OCI-LY7 (cell line): ENCODE measurements around the gene COQ8B. TPM values are rescaled to one million over a fixed set of nuclear protein-coding genes. Genes with fewer than 3 reads are reported as not detected.
"Not testable (repeated sequence)": the region's sequence is repeated elsewhere in the genome, so short reads cannot be mapped to it uniquely, and the experiment has no call there.

ENCODE experiments used
- BruUV-seq: library from RNA; stranded (reverse); fragments of 400-500 nt; replicated peaks from 2 replicates; lab custom pipeline; 2021; lab: Mats Ljungman, UMichigan
- CTCF ChIA-PET: fragments of 300-600 bp; sonication (Branson Sonifier 250); formaldehyde crosslinking; loops from one replicate; lab custom pipeline; 2022; ENCODE audit warnings: antibody characterized with exemption; ENCODE audit not compliant: unreplicated experiment; lab: Charles Lee
- POLR2A ChIA-PET: fragments of 300-600 bp; sonication (Branson Sonifier 250); formaldehyde crosslinking; loops from one replicate; lab custom pipeline; 2022; ENCODE audit warnings: antibody characterized with exemption; lab: Charles Lee
- DNase-seq: peaks from one replicate; pipeline ENCODE4 v3.0.0-alpha.2; 2015; ENCODE audit warnings: low spot score
- H2AFZ ChIP-seq: fragments of 200-600 bp; sonication (generic), shearing (Covaris generic); 2 replicates; pipeline ENCODE4 v1.6.1; 2014; ENCODE audit warnings: mild to moderate bottlenecking, antibody characterized with exemption, low read length, moderate library complexity
- H3K27ac ChIP-seq: fragments of 200-600 bp; sonication (generic); 2 replicates; pipeline ENCODE4 v1.5.1; 2014; ENCODE audit warnings: mixed run types, low read depth, mild to moderate bottlenecking, moderate library complexity, low read length, inconsistent platforms; ENCODE audit not compliant: poor library complexity, severe bottlenecking
- H3K36me3 ChIP-seq: fragments of 200-600 bp; sonication (generic); 2 replicates; pipeline ENCODE4 v1.6.1; 2014; ENCODE audit warnings: mild to moderate bottlenecking, antibody characterized with exemption, low read length, moderate library complexity, mixed read lengths; ENCODE audit not compliant: insufficient read depth
- H3K4me1 ChIP-seq: fragments of 200-600 bp; sonication (generic); 2 replicates; pipeline ENCODE4 v1.5.1; 2014; ENCODE audit warnings: mild to moderate bottlenecking, low read length; ENCODE audit not compliant: insufficient read depth, poor library complexity, severe bottlenecking
- H3K4me2 ChIP-seq: fragments of 200-600 bp; sonication (generic); 2 replicates; pipeline ENCODE4 v1.6.1; 2014; ENCODE audit warnings: mild to moderate bottlenecking, low read length
- H3K4me3 ChIP-seq: fragments of 200-600 bp; sonication (generic); 2 replicates; pipeline ENCODE4 v1.5.1; 2014; ENCODE audit warnings: mild to moderate bottlenecking, low read depth, low read length; ENCODE audit not compliant: poor library complexity, severe bottlenecking
- H3K79me2 ChIP-seq: fragments of 200-600 bp; sonication (generic); 2 replicates; pipeline ENCODE4 v1.6.1; 2016; ENCODE audit warnings: low read depth, mild to moderate bottlenecking, low read length, moderate library complexity, mixed read lengths; ENCODE audit not compliant: insufficient read depth
- H3K9me2 ChIP-seq: fragments of 200-600 bp; sonication (generic); 2 replicates; pipeline ENCODE4 v1.6.1; 2016; ENCODE audit warnings: mild to moderate bottlenecking, low read length, mixed read lengths; ENCODE audit not compliant: insufficient read depth
- H3K9me3 ChIP-seq: fragments of 200-600 bp; sonication (generic); 2 replicates; pipeline ENCODE4 v1.6.1; 2014; ENCODE audit warnings: mild to moderate bottlenecking, mixed run types, low read length, mixed read lengths
- H4K20me1 ChIP-seq: fragments of 200-600 bp; sonication (generic); 2 replicates; pipeline ENCODE4 v1.6.1; 2014; ENCODE audit warnings: mild to moderate bottlenecking, antibody characterized with exemption, low read length, moderate library complexity, mixed read lengths; ENCODE audit not compliant: insufficient read depth
- EZH2phosphoT487 ChIP-seq: fragments of 200-600 bp; sonication (generic); IDR thresholded peaks from 2 replicates; pipeline ENCODE4 v1.6.1; 2018; ENCODE audit warnings: low read depth, borderline replicate concordance, mild to moderate bottlenecking, mixed run types, antibody characterized with exemption, low read length, moderate library complexity, mixed read lengths
- intact Hi-C: fragments of 100-400 bp; cut with micrococcal nuclease; formaldehyde crosslinking; loops from one replicate; pipeline ENCODE4 v1.10.0; 2022; ENCODE audit not compliant: unreplicated experiment
- total RNA-seq, 2 experiments: library from RNA; depleted of rRNA in 1 of 2; stranded (reverse); fragments of >200 nt in 1 of 2; shearing (Covaris generic) in 1 of 2; gene quantifications; 2 replicates each; pipeline ENCODE4 v1.2.3, GENCODE V29; 2014 to 2022
- TF ChIP-seq, protein P1 (sequence below): fragments of 200-600 bp; sonication (generic); conservative IDR thresholded peaks from 2 replicates; pipeline ENCODE4 v1.5.1; 2014; ENCODE audit warnings: mild to moderate bottlenecking, antibody characterized with exemption, low read length, moderate library complexity, mixed read lengths

COQ8B gene
- total RNA-seq, 2 experiments from 2014 or later, result 34.6 to 34.9 TPM

DNA sequence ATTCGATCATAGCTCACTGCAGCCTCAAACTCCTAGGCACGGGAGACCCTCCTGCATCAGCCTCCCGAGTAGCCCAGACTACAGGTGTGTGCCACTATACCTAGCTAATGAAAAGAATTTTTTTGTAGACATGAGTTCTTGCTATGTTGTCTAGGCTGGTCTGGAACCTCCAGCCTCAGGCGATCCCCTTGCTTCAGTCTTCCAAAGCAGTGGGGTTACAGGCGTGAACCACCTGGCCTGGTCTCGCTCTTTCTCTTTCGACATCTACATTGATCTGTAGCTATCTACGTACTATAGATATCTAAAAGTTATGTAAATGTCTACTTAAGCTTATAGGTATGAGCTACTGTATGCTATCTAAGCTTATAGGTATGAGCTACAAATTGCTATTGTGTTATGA is 58.7 kb downstream of the COQ8B start:
- Histone ChIP-seq H3K9me2 (no peaks in the 10 kb centered on the region), H3K36me3 (no peaks in the 10 kb centered on the region), H3K9me3 (no peaks in the 10 kb centered on the region), H3K4me1 (no peaks in the 10 kb centered on the region), H3K27ac (no peak overlapping the region), H3K4me2 (no peak overlapping the region), H4K20me1 (no peaks in the 10 kb centered on the region), H3K4me3 (no peak overlapping the region), H3K79me2 (no peaks in the 10 kb centered on the region), H2AFZ (no peak overlapping the region)
- BruUV-seq, result no TSS peak
- no peak for TF ChIP-seq EZH2phosphoT487
- intact Hi-C loops, result no loop called here
- DNase-seq, result no peak
- ChIA-PET CTCF (no interaction called here), POLR2A (interaction anchor here (0.6 to 0.7 kb wide), 2 partner anchors 20 to 179 kb away, joined by 3 to 4 read pairs; no protein-coding TSS in a partner anchor)

DNA sequence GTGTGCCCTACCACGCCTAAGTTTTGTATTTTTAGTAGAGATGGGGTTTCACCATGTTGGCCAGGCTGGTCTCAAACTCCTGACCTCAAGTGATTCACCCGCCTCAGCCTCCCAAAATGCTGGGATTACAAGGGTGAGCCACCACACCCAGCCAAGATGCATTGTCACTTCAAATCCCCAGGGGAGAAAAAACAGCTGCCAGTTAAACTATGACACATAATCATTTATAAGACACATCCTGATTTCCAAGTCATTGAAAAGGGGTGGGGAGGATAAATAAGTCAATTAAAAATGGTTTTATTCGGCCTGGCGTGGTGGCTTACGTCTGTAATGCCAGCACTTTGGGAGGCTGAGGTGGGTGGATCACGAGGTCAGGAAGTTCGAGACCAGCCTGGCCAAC is 61.0 kb downstream of the COQ8B start:
- CTCF ChIA-PET, intact Hi-C loops, BruUV-seq: not testable (repeated sequence)

DNA sequence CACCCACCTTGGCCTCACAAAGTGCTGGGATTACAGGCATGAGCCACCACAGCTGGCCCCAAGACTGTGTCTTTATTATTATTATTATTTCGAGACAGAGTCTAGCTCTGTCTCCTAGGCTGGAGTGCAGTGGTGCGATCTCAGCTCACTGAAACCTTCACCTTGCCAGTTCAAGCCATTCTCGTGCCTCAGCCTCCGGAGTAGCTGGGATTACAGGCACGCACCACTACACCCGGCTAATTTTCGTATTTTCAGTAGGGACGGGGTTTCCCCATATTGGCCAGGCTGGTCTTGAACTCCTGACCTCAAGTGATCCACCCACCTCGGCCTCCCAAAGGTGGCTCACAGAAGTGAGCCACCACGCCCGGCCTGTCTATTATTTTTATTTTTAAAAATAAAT is 64.4 kb downstream of the COQ8B start:
- H3K36me3 ChIP-seq, H3K4me3 ChIP-seq, intact Hi-C loops, H3K4me1 ChIP-seq, H3K4me2 ChIP-seq, H3K9me3 ChIP-seq, CTCF ChIA-PET, H3K27ac ChIP-seq, H2AFZ ChIP-seq, H3K79me2 ChIP-seq, BruUV-seq, DNase-seq, H4K20me1 ChIP-seq, H3K9me2 ChIP-seq: not testable (repeated sequence)
- POLR2A ChIA-PET, result interaction anchor here (0.6 kb wide), 2 partner anchors 161 to 740 kb away, joined by 3 to 5 read pairs; no protein-coding TSS in a partner anchor

More for the DNA sequence above, 61.0 kb downstream of the COQ8B start:
- POLR2A ChIA-PET, H3K36me3 ChIP-seq, H3K9me3 ChIP-seq, H3K4me2 ChIP-seq, H4K20me1 ChIP-seq, H3K9me2 ChIP-seq, H3K4me1 ChIP-seq, H3K79me2 ChIP-seq, DNase-seq, H2AFZ ChIP-seq, H3K27ac ChIP-seq, H3K4me3 ChIP-seq: not testable (repeated sequence)

DNA sequence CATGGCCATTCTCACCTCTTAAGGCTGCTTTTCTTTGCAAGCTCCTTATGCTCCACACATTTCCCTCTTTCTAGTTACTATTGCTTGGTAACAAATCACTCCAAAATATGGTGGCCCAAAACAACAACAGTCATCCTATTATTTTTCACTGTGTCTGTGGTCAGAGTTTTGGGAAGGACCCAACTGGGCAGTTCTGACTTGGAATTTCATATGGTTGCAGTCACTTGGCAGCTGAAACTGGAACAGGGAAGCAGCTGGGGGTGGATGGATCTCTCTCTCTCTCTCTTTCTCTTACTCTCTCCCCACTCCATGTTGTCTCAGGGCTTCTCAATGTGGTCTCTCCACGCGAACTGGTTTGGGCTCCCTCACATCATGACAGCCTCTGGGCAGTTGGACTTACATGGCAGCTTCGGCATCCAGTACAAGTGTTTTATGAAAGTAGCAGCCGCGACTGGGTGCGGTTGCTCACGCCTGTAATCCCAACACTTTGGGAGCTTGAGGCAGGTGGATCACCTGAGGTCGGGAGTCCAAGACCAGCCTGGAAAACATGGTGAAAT is 65.9 kb downstream of the COQ8B start:
- Histone ChIP-seq H3K79me2 (no peaks in the 10 kb centered on the region), H4K20me1 (no peaks in the 10 kb centered on the region), H3K36me3 (no peaks in the 10 kb centered on the region), H3K27ac (no peak overlapping the region), H2AFZ (no peak overlapping the region), H3K9me2 (no peaks in the 10 kb centered on the region), H3K4me2 (no peak overlapping the region), H3K9me3 (no peaks in the 10 kb centered on the region), H3K4me3 (no peak overlapping the region), H3K4me1 (no peaks in the 10 kb centered on the region)
- ChIA-PET CTCF (no interaction called here), POLR2A (no interaction called here)
- no TSS peak for BruUV-seq
- TF ChIP-seq EZH2phosphoT487, result no peak
- TF ChIP-seq, protein P1, sequence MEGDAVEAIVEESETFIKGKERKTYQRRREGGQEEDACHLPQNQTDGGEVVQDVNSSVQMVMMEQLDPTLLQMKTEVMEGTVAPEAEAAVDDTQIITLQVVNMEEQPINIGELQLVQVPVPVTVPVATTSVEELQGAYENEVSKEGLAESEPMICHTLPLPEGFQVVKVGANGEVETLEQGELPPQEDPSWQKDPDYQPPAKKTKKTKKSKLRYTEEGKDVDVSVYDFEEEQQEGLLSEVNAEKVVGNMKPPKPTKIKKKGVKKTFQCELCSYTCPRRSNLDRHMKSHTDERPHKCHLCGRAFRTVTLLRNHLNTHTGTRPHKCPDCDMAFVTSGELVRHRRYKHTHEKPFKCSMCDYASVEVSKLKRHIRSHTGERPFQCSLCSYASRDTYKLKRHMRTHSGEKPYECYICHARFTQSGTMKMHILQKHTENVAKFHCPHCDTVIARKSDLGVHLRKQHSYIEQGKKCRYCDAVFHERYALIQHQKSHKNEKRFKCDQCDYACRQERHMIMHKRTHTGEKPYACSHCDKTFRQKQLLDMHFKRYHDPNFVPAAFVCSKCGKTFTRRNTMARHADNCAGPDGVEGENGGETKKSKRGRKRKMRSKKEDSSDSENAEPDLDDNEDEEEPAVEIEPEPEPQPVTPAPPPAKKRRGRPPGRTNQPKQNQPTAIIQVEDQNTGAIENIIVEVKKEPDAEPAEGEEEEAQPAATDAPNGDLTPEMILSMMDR, result no peak
- intact Hi-C loops, result no loop called here
- no peak for DNase-seq

DNA sequence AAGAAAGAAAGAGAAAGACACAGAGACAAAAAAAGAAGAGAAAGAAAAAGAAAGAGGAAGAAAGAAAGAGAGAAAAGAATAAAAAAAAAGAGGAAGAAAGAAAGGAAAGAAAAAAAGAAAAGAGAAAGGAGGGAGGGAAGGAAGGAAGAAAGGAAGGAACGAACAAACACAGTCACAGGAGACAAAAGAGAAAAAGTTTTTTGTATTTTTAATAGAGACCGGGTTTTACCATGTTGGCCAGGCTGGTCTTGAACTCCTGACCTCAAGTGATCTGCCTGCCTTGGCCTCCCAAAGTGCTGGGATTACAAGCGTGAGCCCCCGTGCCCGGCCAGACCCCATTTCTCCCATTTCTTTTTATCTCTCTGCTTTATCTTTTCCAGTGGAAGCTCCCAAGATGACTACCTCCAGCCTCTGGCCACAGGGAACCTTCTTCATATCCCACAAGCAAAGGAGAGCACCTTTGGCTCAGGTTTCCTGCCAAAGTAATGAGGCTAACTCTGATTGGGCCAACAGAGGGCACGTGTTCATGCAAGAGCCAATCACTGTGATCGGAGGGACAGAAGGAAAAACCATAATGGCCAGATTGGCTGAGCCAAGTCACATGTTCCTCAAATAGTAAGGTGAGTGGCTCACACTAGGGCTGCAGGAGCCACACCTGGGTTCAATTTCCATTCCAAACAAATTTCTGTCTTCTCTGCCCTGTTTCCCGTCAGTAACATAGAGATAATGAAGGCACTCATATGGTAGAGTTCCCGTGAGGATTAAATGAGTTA is 66.6 kb downstream of the COQ8B start:
- POLR2A ChIA-PET, result not testable (repeated sequence)

More for the DNA sequence above, 66.6 kb downstream of the COQ8B start:
- H3K79me2 ChIP-seq, CTCF ChIA-PET, H3K4me1 ChIP-seq, H3K9me2 ChIP-seq, H3K9me3 ChIP-seq, H3K4me3 ChIP-seq, H3K36me3 ChIP-seq, intact Hi-C loops, H3K27ac ChIP-seq, H3K4me2 ChIP-seq, H2AFZ ChIP-seq, H4K20me1 ChIP-seq, BruUV-seq: not testable (repeated sequence)
- DNase-seq, result peak; percentile 13
